Measurements from ENCODE around the gene NTN5. TPM values are rescaled to one million over a fixed set of nuclear protein-coding genes. Genes with fewer than 3 reads are reported as not detected.

The NTN5 gene
- total and polyA plus RNA-seq, 10 of the 15 experiments (the other 5 are each of a cell fraction or from before 2014, with no cell fraction given), result 0.07 to 0.22 TPM; not detected in 8

DNA sequence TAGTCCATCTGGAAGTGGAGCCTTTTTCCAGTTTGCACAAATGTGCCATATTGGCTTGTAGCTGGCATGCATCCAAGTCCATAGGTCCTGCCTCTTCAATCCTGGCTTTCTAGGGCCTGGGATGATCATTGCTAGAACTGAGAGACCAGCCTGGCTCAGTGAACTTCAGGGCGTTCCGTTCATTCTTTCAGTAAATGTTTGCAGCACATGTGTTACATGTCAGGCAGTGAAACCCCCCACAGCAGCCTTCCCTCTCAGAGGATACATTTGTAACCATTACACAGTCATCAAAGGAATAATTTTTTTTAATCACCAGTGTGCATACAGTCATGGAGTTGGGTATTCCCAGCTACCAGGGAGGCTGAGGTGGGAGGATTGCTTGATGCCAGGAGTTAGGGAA is 32.6 kb upstream of the NTN5 start:
- no peaks in the 10 kb centered on the region for H3K36me3 ChIP-seq (ENCODE audit: control insufficient read depth in 2 of 2, insufficient read depth in 2 of 2, low read length in 1 of 2)
- in situ Hi-C loops (cut with MboI) (no loop called here), intact Hi-C loops (cut with micrococcal nuclease; ENCODE audit: unreplicated experiment) (no loop called here)
- ChIA-PET CTCF (interaction anchor here (0.7 kb wide), 1 partner anchor 9 kb away, joined by 3 read pairs; no protein-coding TSS in a partner anchor), SMC1A (ENCODE audit: uncharacterized antibody, unreplicated experiment) (no interaction called here), POLR2A (no interaction called here), RAD21 (ENCODE audit: unreplicated experiment) (no interaction called here)
- H3K27ac ChIP-seq (ENCODE audit: control insufficient read depth, insufficient read depth), result no peak overlapping the region
- no peaks in the 10 kb centered on the region for H4K20me1 ChIP-seq (ENCODE audit: control insufficient read depth, insufficient read depth)
- no peak for ATAC-seq
- no peak overlapping the region for H3K4me3 ChIP-seq
- BruUV-seq (replicated peaks), result no TSS peak
- H3K9me3 ChIP-seq (replicated peaks; ENCODE audit: control insufficient read depth, insufficient read depth, low read length), result no peaks in the 10 kb centered on the region
- H3K4me1 ChIP-seq (ENCODE audit: control insufficient read depth, insufficient read depth, low read length), result no peaks in the 10 kb centered on the region
- no peaks in the 10 kb centered on the region for H3K27me3 ChIP-seq (replicated peaks in 1 of 2; ENCODE audit: control insufficient read depth in 2 of 2, insufficient read depth in 2 of 2, low read length in 1 of 2)
- no peak overlapping the region for H2AFZ ChIP-seq (ENCODE audit: control insufficient read depth, low read depth, low read length)
- WGBS (ENCODE audit: insufficient coverage, insufficient replicate concordance, low lambda C conversion rate, missing lambda C conversion rate), result 3% methylated on average over 2 of the region's 2 CpGs
- no peak for FAIRE-seq
- H3K9ac ChIP-seq (ENCODE audit: control insufficient read depth, insufficient read depth, low read length), result no peak overlapping the region
- no peak for DNase-seq (ENCODE audit: low read depth, low spot score)
- H3K79me2 ChIP-seq (ENCODE audit: control insufficient read depth, insufficient read depth, low read length), result no peaks in the 10 kb centered on the region
- H3K4me2 ChIP-seq (ENCODE audit: control insufficient read depth, insufficient read depth), result no peak overlapping the region
- TF ChIP-seq NR2C2 (IDR thresholded peaks at IDR 0.05; ENCODE audit: borderline replicate concordance, control insufficient read depth, insufficient read length, low read depth) (no peak), RBBP5 (conservative IDR thresholded peaks at IDR 0.05) (no peak), CUX1 (IDR thresholded peaks at IDR 0.05; ENCODE audit: insufficient replicate concordance, low read depth, low read length) (no peak), BCL11A (IDR thresholded peaks at IDR 0.05; ENCODE audit: low read depth, low read length) (no peak), HDAC6 (IDR thresholded peaks at IDR 0.05; ENCODE audit: unreplicated experiment) (no peak)
- TF ChIP-seq, protein P1, sequence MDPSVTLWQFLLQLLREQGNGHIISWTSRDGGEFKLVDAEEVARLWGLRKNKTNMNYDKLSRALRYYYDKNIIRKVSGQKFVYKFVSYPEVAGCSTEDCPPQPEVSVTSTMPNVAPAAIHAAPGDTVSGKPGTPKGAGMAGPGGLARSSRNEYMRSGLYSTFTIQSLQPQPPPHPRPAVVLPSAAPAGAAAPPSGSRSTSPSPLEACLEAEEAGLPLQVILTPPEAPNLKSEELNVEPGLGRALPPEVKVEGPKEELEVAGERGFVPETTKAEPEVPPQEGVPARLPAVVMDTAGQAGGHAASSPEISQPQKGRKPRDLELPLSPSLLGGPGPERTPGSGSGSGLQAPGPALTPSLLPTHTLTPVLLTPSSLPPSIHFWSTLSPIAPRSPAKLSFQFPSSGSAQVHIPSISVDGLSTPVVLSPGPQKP (IDR thresholded peaks at IDR 0.05; ENCODE audit: low read depth, low read length), result no peak
- TF ChIP-seq, protein P2, sequence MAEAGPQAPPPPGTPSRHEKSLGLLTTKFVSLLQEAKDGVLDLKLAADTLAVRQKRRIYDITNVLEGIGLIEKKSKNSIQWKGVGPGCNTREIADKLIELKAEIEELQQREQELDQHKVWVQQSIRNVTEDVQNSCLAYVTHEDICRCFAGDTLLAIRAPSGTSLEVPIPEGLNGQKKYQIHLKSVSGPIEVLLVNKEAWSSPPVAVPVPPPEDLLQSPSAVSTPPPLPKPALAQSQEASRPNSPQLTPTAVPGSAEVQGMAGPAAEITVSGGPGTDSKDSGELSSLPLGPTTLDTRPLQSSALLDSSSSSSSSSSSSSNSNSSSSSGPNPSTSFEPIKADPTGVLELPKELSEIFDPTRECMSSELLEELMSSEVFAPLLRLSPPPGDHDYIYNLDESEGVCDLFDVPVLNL (IDR thresholded peaks at IDR 0.05; ENCODE audit: low read depth, low read length), result no peak
- TF ChIP-seq, protein P3, sequence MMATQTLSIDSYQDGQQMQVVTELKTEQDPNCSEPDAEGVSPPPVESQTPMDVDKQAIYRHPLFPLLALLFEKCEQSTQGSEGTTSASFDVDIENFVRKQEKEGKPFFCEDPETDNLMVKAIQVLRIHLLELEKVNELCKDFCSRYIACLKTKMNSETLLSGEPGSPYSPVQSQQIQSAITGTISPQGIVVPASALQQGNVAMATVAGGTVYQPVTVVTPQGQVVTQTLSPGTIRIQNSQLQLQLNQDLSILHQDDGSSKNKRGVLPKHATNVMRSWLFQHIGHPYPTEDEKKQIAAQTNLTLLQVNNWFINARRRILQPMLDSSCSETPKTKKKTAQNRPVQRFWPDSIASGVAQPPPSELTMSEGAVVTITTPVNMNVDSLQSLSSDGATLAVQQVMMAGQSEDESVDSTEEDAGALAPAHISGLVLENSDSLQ (IDR thresholded peaks at IDR 0.05), result no peak
- TF ChIP-seq, protein P4, sequence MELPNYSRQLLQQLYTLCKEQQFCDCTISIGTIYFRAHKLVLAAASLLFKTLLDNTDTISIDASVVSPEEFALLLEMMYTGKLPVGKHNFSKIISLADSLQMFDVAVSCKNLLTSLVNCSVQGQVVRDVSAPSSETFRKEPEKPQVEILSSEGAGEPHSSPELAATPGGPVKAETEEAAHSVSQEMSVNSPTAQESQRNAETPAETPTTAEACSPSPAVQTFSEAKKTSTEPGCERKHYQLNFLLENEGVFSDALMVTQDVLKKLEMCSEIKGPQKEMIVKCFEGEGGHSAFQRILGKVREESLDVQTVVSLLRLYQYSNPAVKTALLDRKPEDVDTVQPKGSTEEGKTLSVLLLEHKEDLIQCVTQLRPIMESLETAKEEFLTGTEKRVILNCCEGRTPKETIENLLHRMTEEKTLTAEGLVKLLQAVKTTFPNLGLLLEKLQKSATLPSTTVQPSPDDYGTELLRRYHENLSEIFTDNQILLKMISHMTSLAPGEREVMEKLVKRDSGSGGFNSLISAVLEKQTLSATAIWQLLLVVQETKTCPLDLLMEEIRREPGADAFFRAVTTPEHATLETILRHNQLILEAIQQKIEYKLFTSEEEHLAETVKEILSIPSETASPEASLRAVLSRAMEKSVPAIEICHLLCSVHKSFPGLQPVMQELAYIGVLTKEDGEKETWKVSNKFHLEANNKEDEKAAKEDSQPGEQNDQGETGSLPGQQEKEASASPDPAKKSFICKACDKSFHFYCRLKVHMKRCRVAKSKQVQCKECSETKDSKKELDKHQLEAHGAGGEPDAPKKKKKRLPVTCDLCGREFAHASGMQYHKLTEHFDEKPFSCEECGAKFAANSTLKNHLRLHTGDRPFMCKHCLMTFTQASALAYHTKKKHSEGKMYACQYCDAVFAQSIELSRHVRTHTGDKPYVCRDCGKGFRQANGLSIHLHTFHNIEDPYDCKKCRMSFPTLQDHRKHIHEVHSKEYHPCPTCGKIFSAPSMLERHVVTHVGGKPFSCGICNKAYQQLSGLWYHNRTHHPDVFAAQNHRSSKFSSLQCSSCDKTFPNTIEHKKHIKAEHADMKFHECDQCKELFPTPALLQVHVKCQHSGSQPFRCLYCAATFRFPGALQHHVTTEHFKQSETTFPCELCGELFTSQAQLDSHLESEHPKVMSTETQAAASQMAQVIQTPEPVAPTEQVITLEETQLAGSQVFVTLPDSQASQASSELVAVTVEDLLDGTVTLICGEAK (IDR thresholded peaks at IDR 0.05; ENCODE audit: borderline replicate concordance), result no peak

Data from GM12878 (cell line).